Hepatocyte (in vitro differentiated cells): ENCODE measurements around the gene SPCS2. TPM values are rescaled to one million over a fixed set of nuclear protein-coding genes. Genes with fewer than 3 reads are reported as not detected.

Experiments used
- DNase-seq: peaks from one replicate; pipeline ENCODE4 v3.0.0-alpha.2; 2016; ENCODE audit warnings: low spot score
- H2AFZ ChIP-seq: fragments of 200-600 bp; sonication (generic); 2 replicates; pipeline ENCODE4 v1.6.0; 2016; ENCODE audit warnings: antibody characterized with exemption, mild to moderate bottlenecking
- H3K27ac ChIP-seq: fragments of 200-600 bp; sonication (generic); 2 replicates; pipeline ENCODE4 v1.5.1; 2016; ENCODE audit warnings: mild to moderate bottlenecking
- H3K27me3 ChIP-seq: fragments of 200-600 bp; sonication (generic); 2 replicates; pipeline ENCODE4 v1.6.1; 2016
- H3K36me3 ChIP-seq: fragments of 200-600 bp; sonication (generic); replicated peaks from 2 replicates; pipeline ENCODE4 v1.5.1; 2016; ENCODE audit warnings: low read depth; ENCODE audit not compliant: insufficient read depth
- H3K4me1 ChIP-seq: fragments of 200-600 bp; sonication (generic); 2 replicates; pipeline ENCODE4 v1.5.1; 2016; ENCODE audit warnings: mild to moderate bottlenecking, moderate library complexity; ENCODE audit not compliant: insufficient read depth
- H3K4me2 ChIP-seq: fragments of 200-600 bp; sonication (generic); 2 replicates; pipeline ENCODE4 v1.6.0; 2016
- H3K4me3 ChIP-seq: fragments of 200-600 bp; sonication (generic); 2 replicates; pipeline ENCODE4 v1.5.1; 2016; ENCODE audit warnings: mild to moderate bottlenecking
- H3K79me2 ChIP-seq: fragments of 200-600 bp; sonication (generic); 2 replicates; pipeline ENCODE4 v1.6.0; 2017; ENCODE audit warnings: mild to moderate bottlenecking
- H3K9me2 ChIP-seq: fragments of 200-600 bp; sonication (generic); replicated peaks from 2 replicates; pipeline ENCODE4 v1.6.0; 2017; ENCODE audit warnings: mild to moderate bottlenecking; ENCODE audit not compliant: insufficient read depth
- H3K9me3 ChIP-seq: fragments of 200-600 bp; sonication (generic); 2 replicates; pipeline ENCODE4 v1.5.1; 2016; ENCODE audit warnings: low read depth, mild to moderate bottlenecking
- H4K20me1 ChIP-seq: fragments of 200-600 bp; sonication (generic); 2 replicates; pipeline ENCODE4 v1.6.0; 2016; ENCODE audit warnings: mild to moderate bottlenecking; ENCODE audit not compliant: insufficient read depth, poor library complexity, severe bottlenecking
- CTCF ChIP-seq: fragments of 200-600 bp; sonication (generic); IDR thresholded peaks from 2 replicates; pipeline ENCODE4 v1.5.1; 2016; ENCODE audit warnings: antibody characterized with exemption, mild to moderate bottlenecking; ENCODE audit not compliant: poor library complexity
- EZH2 ChIP-seq: fragments of 200-600 bp; sonication (generic); IDR thresholded peaks from 2 replicates; pipeline ENCODE4 v1.6.1; 2016; ENCODE audit warnings: antibody characterized with exemption, mild to moderate bottlenecking, borderline replicate concordance
- EZH2phosphoT487 ChIP-seq: fragments of 200-600 bp; sonication (generic); IDR thresholded peaks from one replicate; pipeline ENCODE4 v1.6.1; 2018; ENCODE audit warnings: antibody characterized with exemption, mild to moderate bottlenecking, low read depth, moderate library complexity; ENCODE audit not compliant: unreplicated experiment, severe bottlenecking
- WGBS: methylation state at CpG from one replicate; pipeline ENCODE4 v1.1.6; 2016; ENCODE audit warnings: low lambda C conversion rate; ENCODE audit errors: missing lambda C conversion rate; 5-methylcytosine and 5-hydroxymethylcytosine counted together
- polyA plus RNA-seq: library from polyadenylated mRNA; unstranded; fragments of >200 nt; fragmentation: Nextera tagmentation; extraction: Ambion mirVana; gene quantifications from 2 replicates; pipeline ENCODE4 v1.2.1, GENCODE V29; 2016
- total RNA-seq: library from RNA; depleted of rRNA; stranded (reverse); fragments of >200 nt; gene quantifications from 2 replicates; pipeline ENCODE4 v1.2.3, GENCODE V29; 2014

The SPCS2 gene
- total RNA-seq (51.0 and 73.7 TPM in 2 replicates), polyA plus RNA-seq (428 and 451 TPM in 2 replicates)

- H2AFZ ChIP-seq, result peak within 1 kb of the TSS; percentile 84
- no peaks in the 10 kb centered on the region for H3K9me3 ChIP-seq
- peak within 1 kb of the TSS; percentile 70 for H3K27ac ChIP-seq
- H4K20me1 ChIP-seq, result peaks cover 16% of the 10 kb centered on the region
- H3K9me2 ChIP-seq, result no peaks in the 10 kb centered on the region
- peak; percentile 99 for DNase-seq
- TF ChIP-seq EZH2 (no peak), CTCF (no peak), EZH2phosphoT487 (no peak)
- peak within 1 kb of the TSS; percentile 66 for H3K4me3 ChIP-seq
- H3K4me1 ChIP-seq, result peaks cover 9% of the 10 kb centered on the region
- H3K36me3 ChIP-seq, result no peaks in the 10 kb centered on the region
- H3K27me3 ChIP-seq, result no peaks in the 10 kb centered on the region
- under 1% methylated on average over 59 of the region's 67 CpGs for WGBS
- peak within 1 kb of the TSS; percentile 90 for H3K4me2 ChIP-seq
- peaks cover 51% of the 10 kb centered on the region for H3K79me2 ChIP-seq
These were observed at the start of gene SPCS2, which contains the start of gene XRRA1 for GRCh38 chr11:74948898-74949752. Gene SPCS2 (plus strand): TSS chr11:74949266. CDS start chr11:74949286, 20 bp downstream. Gene XRRA1 (minus strand): TSS chr11:74949091. CDS start chr11:74940878, 8,213 bp downstream.

- H3K27me3 ChIP-seq, result no peaks in the 10 kb centered on the region
- DNase-seq, result no peak
- H3K9me3 ChIP-seq, result peaks cover 14% of the 10 kb centered on the region
- no peak overlapping the region for H3K4me3 ChIP-seq
- H3K36me3 ChIP-seq, result no peaks in the 10 kb centered on the region
- H3K79me2 ChIP-seq, result no peaks in the 10 kb centered on the region
- no peaks in the 10 kb centered on the region for H3K9me2 ChIP-seq
- H3K27ac ChIP-seq, result no peak overlapping the region
- H2AFZ ChIP-seq, result no peak overlapping the region
- 98% methylated on average over 4 of the region's 4 CpGs for WGBS
- H4K20me1 ChIP-seq, result no peaks in the 10 kb centered on the region
- no peaks in the 10 kb centered on the region for H3K4me1 ChIP-seq
- no peak for TF ChIP-seq EZH2
- no peak overlapping the region for H3K4me2 ChIP-seq
These were observed 46.7 kb upstream of the SPCS2 start for GRCh38 chr11:74902342-74902741.

GRCh38 chr11:74905326-74905725 lies 43.7 kb upstream of the SPCS2 start:
- H2AFZ ChIP-seq, result no peak overlapping the region
- no peaks in the 10 kb centered on the region for H3K4me1 ChIP-seq
- H4K20me1 ChIP-seq, result no peaks in the 10 kb centered on the region
- DNase-seq, result no peak
- no peaks in the 10 kb centered on the region for H3K36me3 ChIP-seq
- no peak overlapping the region for H3K27ac ChIP-seq
- WGBS, result 92% methylated on average over 3 of the region's 3 CpGs
- TF ChIP-seq EZH2 (no peak), EZH2phosphoT487 (no peak), CTCF (no peak)
- no peaks in the 10 kb centered on the region for H3K79me2 ChIP-seq
- H3K9me2 ChIP-seq, result no peaks in the 10 kb centered on the region
- no peaks in the 10 kb centered on the region for H3K27me3 ChIP-seq
- peaks cover 9% of the 10 kb centered on the region for H3K9me3 ChIP-seq
- H3K4me2 ChIP-seq, result no peak overlapping the region
- no peak overlapping the region for H3K4me3 ChIP-seq

- no peaks in the 10 kb centered on the region for H3K79me2 ChIP-seq
- no peak for TF ChIP-seq EZH2phosphoT487
- TF ChIP-seq EZH2, result no peak
- TF ChIP-seq CTCF, result no peak
- no peaks in the 10 kb centered on the region for H3K27me3 ChIP-seq
- H3K36me3 ChIP-seq, result no peaks in the 10 kb centered on the region
- no peaks in the 10 kb centered on the region for H3K9me3 ChIP-seq
- H3K9me2 ChIP-seq, result no peaks in the 10 kb centered on the region
- no peak overlapping the region for H3K4me3 ChIP-seq
- no peak for DNase-seq
- H3K4me2 ChIP-seq, result no peak overlapping the region
- no peaks in the 10 kb centered on the region for H4K20me1 ChIP-seq
- H3K4me1 ChIP-seq, result no peaks in the 10 kb centered on the region
- WGBS, result 89% methylated on average over 4 of the region's 4 CpGs
- H2AFZ ChIP-seq, result no peak overlapping the region
- H3K27ac ChIP-seq, result no peak overlapping the region
These were observed 39.7 kb upstream of the SPCS2 start for GRCh38 chr11:74909385-74909784.
